HL-60/S4 (cell line): ENCODE data around the gene GPX4.

ENCODE experiments used
- in situ Hi-C: fragments of 300-500 bp; cut with MboI; formaldehyde crosslinking; loops from 2 replicates; pipeline ENCODE4 v1.14.3; 2022; ENCODE audit warnings: low sequenced_read_pairs

GPX4 gene

DNA sequence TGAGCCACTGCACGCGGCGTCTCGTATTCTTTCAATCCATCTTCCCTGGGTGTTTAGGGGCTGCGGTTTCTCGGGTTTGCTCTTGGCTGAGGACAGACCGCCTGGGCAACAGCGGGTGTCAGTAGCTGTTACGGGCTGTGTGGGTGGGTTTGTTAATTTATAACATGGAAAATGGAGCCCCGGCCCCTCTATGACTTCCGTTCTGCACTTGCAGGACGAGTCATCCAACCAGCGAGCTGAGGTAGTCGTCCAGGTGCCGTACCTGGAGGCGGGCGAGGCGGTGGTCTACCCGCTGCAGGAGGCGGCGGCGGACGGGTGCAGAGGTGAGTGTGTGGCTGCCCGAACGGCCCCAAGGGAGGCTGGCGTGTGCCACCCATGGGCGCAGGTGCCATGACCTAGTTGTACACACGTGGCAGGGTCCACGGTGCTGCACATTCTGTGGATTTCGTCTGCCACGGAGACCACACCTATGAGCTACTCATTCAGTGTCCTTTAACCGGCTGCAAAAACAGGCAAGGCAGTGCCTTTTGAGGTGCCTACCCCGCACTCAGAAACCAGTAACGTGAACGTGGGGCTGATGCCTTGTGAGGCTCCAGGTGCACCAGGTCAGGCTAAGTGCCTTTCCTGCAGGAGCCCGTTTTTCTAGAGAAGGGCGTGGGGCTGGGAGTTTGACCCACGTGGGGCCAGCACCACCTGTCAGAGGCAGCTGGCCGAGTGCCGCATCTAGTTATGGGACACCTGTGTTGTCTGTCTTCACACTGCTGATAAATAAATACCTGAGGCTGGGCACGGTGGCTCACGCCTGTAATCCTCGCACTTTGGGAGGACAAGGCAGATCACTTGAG lies 19.5 kb upstream of the GPX4 start:
- in situ Hi-C loops, result no loop called here

- in situ Hi-C loops, result no loop called here
Observed at GRCh38 chr19:1085053-1085658, 18.6 kb upstream of the GPX4 start.

DNA sequence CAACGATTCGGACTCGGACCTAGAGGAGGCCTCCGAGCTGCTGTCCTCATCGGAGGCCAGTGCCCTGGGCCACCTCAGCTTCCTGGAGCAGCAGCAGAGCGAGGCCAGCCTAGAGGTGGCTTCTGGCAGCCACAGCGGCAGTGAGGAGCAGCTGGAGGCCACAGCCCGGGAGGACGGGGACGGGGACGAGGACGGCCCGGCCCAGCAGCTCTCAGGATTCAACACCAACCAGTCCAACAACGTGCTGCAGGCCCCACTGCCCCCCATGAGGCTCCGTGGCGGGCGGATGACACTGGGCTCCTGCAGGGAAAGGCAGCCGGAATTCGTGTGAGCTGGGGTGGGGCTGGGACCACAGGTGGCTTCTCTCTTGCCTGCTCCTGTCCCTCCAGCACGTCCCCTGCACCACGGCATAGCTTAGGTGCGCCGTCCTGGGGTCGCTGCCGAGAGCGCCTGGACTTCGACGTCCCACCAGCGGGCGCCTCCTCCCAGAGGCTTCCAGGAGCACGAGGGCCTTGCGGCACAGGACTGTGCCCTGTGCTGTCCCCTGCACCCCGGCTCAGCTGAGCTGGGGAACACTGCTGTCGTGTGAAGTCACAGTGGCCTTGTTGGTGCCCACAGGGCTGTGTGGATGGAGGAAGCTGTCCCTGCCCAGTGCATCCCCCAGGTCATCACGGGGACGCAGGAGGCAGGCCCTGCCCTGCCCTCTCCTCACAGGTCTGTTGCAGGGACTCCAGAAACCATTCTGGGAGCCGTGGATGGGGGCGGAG lies 17.9 kb upstream of the GPX4 start:
- in situ Hi-C loops, result no loop called here

GRCh38 chr19:1086613-1087012 lies 17.2 kb upstream of the GPX4 start:
- in situ Hi-C loops, result no loop called here

GRCh38 chr19:1087813-1088415 lies 15.9 kb upstream of the GPX4 start:
- in situ Hi-C loops, result no loop called here

DNA sequence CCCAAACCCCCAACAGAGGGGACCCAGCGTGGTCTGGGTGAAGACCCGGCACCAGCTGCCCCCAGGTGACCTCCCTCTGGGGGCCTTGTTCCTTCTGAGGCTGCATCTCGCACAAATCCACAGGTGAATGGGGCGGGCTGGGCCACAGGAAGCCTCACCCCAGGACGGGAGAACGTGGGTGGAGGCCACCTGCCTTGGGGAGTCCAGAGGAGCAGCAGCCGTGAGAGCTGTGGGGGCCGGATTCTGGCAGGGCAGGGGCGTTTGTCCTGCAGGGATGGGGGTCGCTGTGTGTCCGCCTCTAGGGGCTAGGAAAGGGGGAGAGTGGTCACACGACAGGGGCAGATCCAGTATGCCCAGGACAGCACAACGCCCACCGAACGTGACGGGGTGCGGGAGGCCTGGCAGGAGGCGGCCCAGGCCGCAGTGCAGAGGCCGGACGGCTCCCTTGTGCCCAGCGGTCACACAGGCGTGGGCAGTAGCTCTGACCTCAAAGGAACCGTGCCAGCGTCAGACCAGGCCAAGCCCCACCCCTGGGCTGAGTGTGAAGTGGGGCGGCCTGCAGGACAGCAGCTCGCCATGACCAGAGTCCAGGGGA lies 15.3 kb upstream of the GPX4 start:
- in situ Hi-C loops, result no loop called here

GRCh38 chr19:1089126-1089771 lies 14.5 kb upstream of the GPX4 start:
- in situ Hi-C loops, result no loop called here

GRCh38 chr19:1089891-1090290 lies 13.9 kb upstream of the GPX4 start:
- in situ Hi-C loops, result no loop called here

GRCh38 chr19:1090731-1091543 lies 12.9 kb upstream of the GPX4 start:
- in situ Hi-C loops, result no loop called here

- in situ Hi-C loops, result no loop called here
Observed at GRCh38 chr19:1091544-1092175, 12.1 kb upstream of the GPX4 start.

DNA sequence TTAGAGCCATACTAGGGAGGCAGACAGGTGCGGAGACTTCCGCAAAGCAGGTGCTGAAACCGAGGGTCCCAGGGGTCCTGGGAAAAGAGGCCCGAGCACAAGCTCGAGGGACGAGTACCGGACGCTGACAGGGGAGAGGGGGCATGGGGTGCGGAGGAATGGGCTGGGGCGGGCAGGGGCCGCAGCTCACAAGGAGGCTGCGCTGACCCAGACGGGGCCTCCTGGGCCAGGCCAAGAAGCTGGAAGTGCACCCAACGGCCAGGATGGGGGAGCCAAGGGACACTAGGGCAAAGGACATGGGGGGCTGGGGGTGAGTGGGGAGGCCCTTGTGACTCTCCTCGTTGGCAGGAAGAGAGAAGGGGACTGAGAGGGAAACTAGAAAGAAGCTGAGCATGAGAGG lies 10.5 kb upstream of the GPX4 start:
- in situ Hi-C loops, result no loop called here

DNA sequence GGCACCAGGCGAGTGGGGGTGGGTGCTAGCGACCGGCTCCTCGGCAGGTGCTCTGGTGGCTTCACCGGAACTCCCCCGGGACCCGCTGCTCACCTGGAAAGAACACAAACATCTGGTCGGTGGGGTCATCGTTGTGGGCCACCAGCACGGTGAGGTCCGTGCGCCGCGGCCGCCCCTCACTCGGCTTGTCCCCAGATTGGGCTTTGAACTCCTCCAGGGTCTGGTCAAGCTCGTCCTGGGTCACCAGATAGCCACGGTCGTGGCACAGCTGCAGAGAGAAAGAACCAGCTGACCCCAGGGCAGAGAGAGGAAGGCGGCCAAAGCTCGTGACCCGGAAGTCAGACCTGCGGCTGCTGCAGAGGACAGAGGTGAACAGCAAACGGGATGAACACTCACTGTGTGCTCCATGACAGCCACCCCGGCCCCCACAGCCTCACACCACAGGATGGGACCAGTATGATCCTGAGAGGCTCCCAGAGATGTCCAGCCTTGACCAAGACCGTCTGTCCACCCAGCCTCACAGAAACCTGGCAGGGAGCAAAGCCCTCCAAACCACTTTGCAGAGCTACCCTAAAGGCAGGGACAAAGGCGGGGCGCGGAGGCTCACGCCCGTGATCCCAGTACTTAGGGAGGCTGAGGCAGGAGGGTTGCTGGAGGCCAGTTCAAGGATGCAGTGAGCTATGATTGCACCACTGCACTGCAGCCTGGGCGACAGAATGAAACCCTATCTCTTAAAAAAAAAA lies 9.8 kb upstream of the GPX4 start:
- in situ Hi-C loops, result no loop called here

GRCh38 chr19:1094655-1094977 lies 9.2 kb upstream of the GPX4 start:
- in situ Hi-C loops, result no loop called here

GRCh38 chr19:1094978-1095701 lies 8.7 kb upstream of the GPX4 start, which contains the start of gene POLR2E:
Gene POLR2E (minus strand): TSS chr19:1095375. CDS start chr19:1095315, 60 bp downstream.
- in situ Hi-C loops, result no loop called here

DNA sequence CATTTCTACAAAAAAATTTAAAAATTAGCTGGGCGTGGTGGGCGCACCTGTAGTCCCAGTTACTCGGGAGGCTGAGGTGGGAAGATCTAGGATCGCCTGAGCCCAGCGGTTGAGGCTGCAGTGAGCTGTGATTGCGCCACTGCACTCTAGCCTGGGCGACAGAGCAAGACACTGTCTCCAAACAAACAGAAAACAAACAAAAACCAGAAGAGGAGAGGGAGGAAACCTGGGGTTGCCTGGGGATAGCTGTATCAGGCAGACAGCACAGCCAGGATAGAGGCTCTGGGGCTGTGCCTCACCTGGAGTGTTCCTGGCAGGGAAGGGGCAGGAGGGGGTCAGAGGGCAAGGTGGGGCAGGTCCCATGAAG lies 6.0 kb upstream of the GPX4 start:
- in situ Hi-C loops, result no loop called here

DNA sequence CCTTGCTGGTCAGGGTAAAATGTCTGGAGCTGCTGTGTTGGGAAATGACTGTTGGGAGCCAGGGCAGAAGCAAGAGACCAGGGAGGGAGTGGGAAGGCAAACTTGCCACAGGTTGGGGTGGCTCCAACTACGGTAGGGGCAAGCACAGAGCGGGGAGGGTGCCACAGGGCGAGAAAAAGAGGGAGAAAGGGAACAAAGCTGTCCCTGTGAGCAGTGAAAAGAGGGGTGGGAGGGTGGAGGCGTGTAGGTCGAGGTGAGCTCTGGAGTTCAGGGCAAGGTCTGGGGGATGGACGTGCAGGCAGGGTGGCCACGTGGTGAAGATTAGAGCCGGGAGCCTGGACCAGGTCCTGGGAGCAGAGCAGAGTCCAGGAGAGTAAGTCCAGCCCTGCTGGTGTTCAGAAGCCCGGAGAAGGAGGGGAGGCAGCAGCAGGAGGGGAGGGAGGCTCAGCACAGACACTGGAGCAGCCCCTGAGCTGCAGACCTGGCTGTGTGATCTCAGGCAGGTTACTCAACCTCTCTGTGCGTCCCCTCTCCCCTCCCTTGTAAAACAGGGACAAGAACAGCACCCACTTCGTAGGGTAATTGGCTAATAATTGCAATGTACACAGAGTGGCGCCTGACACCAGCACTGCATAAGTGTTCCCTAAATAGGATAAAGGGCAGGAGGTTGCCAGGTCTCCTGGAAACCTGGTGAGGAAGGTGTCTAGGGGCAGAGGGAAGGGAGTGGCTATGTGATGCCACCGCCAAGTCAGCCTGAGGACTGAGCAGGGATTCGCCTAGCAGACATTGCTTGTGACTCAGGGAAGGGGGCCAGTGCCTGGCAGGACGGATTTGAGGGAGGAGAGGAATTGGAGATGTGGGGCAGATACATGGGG lies 5.4 kb upstream of the GPX4 start:
- in situ Hi-C loops, result no loop called here

- in situ Hi-C loops, result no loop called here
Observed at GRCh38 chr19:1101337-1101698, 2.5 kb upstream of the GPX4 start.
